GM19240 (cell line): ENCODE measurements around the gene GPR52.

Experiments
- DNase-seq: peaks from one replicate; pipeline ENCODE4 v3.0.0; 2011; ENCODE audit warnings: low spot score; ENCODE audit not compliant: insufficient read length

GPR52 gene

GRCh38 chr1:174465855-174466254, 18.1 kb downstream of the GPR52 start:
- no peak for DNase-seq

GRCh38 chr1:174466607-174467006, 18.8 kb downstream of the GPR52 start:
- no peak for DNase-seq

GRCh38 chr1:174469052-174469451, 21.3 kb downstream of the GPR52 start:
- no peak for DNase-seq

- no peak for DNase-seq
Measured at GRCh38 chr1:174469687-174470086, 21.9 kb downstream of the GPR52 start.

- DNase-seq: no peak
Measured at GRCh38 chr1:174479281-174479680, 31.5 kb downstream of the GPR52 start.

GRCh38 chr1:174480324-174480723, 32.6 kb downstream of the GPR52 start:
- DNase-seq: no peak

GRCh38 chr1:174491606-174492005, 43.8 kb downstream of the GPR52 start:
- no peak for DNase-seq

GRCh38 chr1:174497478-174497877, 49.7 kb downstream of the GPR52 start:
- DNase-seq: no peak
